Activated gamma-delta T cell treated with Interleukin-2 at 50 U/mL for 16 hours (primary cell): Measurements from ENCODE around the gene PPP1R15B.

Experiments used
- DNase-seq: peaks from one replicate; pipeline ENCODE4 v3.0.0-alpha.2; 2020

The PPP1R15B gene

GRCh38 chr1:204363335-204364114, 48.1 kb downstream of the PPP1R15B start:
- DNase-seq, result peak; percentile 73

- no peak for DNase-seq
Measured at GRCh38 chr1:204362984-204363334, 48.7 kb downstream of the PPP1R15B start.

DNA sequence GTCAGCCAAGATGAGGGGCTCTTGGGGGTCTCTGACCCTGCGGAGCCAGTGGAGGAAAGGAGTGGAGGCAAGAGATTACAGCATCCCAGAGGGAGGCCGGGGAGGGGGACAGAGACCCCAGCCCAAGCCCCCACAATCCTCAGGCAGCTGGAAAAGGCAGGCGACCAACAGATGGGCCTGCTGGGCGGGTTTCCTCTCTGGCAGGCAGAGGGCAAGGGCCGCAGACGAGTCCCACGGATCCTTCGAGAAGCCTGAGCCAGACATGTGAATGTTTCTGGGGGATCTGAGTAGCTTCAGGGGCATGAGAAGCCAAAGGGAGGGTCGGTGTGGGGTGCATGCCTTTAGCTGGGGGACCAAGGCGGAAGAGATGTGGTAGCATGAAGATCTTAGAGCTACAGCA, 49.8 kb downstream of the PPP1R15B start:
- DNase-seq, result no peak

DNA sequence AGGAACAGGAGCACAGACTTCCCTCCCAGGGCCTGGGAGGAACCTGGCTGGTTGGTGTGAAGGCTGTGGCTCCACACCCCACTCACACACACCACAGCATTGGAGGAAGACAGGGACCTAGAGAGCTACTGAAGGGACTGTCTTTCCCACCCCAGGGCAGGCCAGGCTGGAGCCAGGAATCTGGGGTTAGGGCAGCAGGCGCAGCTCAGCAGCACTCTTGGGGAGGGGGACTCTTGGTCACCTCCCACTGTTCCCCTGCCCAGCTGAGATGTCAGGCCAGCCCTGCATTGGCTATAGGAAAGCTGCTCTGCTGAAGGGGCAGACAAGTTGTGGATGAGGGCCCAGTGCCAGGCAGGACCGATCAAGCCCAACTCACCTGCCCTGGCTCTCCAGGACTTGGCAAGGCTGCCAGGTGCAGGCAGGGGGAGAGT, 50.3 kb downstream of the PPP1R15B start:
- DNase-seq, result no peak

DNA sequence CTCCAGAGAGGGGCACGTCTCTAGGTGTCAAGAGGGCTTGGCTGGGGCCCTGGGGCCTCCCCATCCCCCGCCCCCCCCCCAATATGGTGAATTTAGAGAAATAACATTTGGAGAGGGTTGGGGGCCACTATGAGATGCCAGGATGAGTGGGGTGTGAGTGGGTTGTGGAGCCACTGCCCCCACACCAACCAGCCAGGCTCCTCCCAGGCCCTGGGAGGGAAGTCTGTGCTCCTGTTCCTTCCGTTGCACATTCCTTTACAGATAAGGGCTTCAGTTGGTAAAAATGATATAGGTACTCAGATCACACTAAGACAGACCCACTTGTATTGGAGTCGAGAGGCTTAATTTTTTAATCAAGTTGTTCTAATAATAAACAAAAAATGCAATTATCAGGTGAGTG, 51.3 kb downstream of the PPP1R15B start:
- no peak for DNase-seq

GRCh38 chr1:204359474-204360255, 52.0 kb downstream of the PPP1R15B start, which contains the start of gene PLEKHA6:
Gene PLEKHA6, minus strand, starts transcription at chr1:204359929. Its CDS starts 86,202 bp downstream, at chr1:204273727.
- DNase-seq, result no peak

GRCh38 chr1:204359131-204359473, 52.5 kb downstream of the PPP1R15B start:
- DNase-seq, result no peak

- DNase-seq, result no peak
Measured at GRCh38 chr1:204358605-204359004, 53.0 kb downstream of the PPP1R15B start.

- no peak for DNase-seq
Measured at GRCh38 chr1:204357551-204358490, 53.8 kb downstream of the PPP1R15B start.

GRCh38 chr1:204356997-204357396, 54.6 kb downstream of the PPP1R15B start:
- no peak for DNase-seq

GRCh38 chr1:204355913-204356312, 55.7 kb downstream of the PPP1R15B start:
- DNase-seq, result no peak

GRCh38 chr1:204354579-204354978, 57.0 kb downstream of the PPP1R15B start:
- no peak for DNase-seq
